ENCODE data around the gene GRIK2. TPM values are rescaled to one million over a fixed set of nuclear protein-coding genes. Genes with fewer than 3 reads are reported as not detected.

The GRIK2 gene
- total RNA-seq, 1 donor from 2014 or later, result 2.8 TPM

GRCh38 chr6:101386982-101387381, 6.5 kb upstream of the GRIK2 start:
- H3K4me3 Mint-ChIP-seq (ENCODE audit: unreplicated experiment), result no peak overlapping the region
- no peaks in the 10 kb centered on the region for H3K9me3 Mint-ChIP-seq (ENCODE audit: unreplicated experiment)
- peak; percentile 11 for DNase-seq (ENCODE audit: low spot score)
- H3K27ac Mint-ChIP-seq (ENCODE audit: unreplicated experiment), result no peak overlapping the region
- peak; percentile 44 for TF ChIP-seq CTCF (IDR thresholded peaks at IDR 0.05; ENCODE audit: unreplicated experiment)
- H3K27me3 Mint-ChIP-seq (ENCODE audit: unreplicated experiment), result peaks cover 6% of the 10 kb centered on the region
- peaks cover 4% of the 10 kb centered on the region for H3K4me1 Mint-ChIP-seq (ENCODE audit: unreplicated experiment)
- H3K36me3 Mint-ChIP-seq (ENCODE audit: low read depth, unreplicated experiment), result no peaks in the 10 kb centered on the region

DNA sequence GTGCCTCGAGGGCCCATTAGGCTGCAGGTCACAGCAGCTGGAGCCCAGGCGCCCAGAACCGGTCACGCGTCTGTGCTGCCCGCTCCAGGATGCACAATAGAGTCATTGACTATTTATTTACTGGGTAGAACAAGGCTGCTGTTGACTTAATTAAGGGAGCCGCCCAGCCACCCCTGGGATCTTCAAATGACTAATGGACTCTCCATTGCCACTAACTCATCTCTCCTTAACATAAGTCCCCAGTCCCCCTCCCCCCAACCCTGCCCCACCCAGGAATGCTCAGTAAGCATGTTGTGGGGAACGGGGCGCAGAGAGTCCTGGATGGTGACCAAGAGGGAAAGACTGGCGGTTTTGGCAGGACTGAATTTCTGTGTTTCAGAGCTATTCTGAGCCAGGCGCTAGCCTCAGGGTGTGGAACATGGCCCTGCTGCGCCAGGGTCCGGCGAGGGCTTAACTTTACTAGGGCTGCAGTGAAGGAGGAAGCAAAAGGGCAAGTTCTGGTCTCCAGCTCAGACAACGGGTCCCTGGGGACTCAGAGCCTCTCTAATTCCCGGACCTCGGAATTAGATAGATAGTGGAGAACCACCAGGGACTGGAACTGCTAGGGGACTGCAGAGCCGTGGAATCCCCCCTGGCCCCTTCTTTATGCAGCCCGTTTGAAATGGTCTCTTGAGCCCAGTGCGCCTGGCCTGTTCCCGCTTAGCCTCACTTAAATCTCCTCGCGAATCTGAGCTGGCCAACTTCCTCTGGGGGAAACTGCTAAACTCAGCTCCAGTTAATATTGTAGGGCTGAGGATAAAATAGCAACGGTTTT, 1.5 kb upstream of the GRIK2 start:
- Mint-ChIP-seq H3K36me3 (ENCODE audit: low read depth, unreplicated experiment) (no peaks in the 10 kb centered on the region), H3K27me3 (ENCODE audit: unreplicated experiment) (peaks cover 12% of the 10 kb centered on the region), H3K4me1 (ENCODE audit: unreplicated experiment) (peaks cover 14% of the 10 kb centered on the region), H3K9me3 (ENCODE audit: unreplicated experiment) (no peaks in the 10 kb centered on the region), H3K4me3 (ENCODE audit: unreplicated experiment) (peak overlapping the region; percentile 87), H3K27ac (ENCODE audit: unreplicated experiment) (no peak overlapping the region)
- TF ChIP-seq CTCF (IDR thresholded peaks at IDR 0.05; ENCODE audit: unreplicated experiment), result no peak
- peak; percentile 5 for DNase-seq (ENCODE audit: low spot score)

DNA sequence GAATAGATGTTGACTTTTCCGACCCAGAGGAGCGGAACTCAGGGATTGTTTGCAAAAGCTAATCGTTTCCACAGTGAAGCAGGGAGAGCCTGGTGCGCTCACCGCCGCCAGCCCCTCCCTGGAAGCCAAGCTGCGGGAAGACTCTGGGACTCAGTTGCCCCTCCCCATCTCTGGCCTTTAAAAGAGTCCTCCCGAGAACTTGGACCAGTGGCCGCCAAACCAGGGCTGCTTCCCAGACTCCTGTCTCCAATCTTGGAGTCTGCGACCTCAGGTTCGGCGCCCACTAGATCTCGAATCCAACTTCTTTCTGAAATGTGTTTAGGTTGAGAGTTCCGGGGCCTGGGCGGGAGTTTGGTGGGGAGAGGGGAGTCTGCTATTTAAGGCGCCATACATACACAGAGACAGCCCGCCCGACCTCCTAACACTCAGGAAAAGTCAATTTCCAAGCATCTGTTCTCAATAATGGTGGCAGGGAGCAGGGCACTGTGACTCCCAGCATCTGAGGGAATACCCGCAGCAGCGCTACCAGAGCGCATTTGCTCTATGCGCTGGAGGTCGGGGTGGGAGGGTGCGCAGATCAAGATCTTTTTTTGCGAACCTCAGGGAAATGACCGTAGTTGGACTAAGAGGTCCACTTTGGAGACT, 800 bp upstream of the GRIK2 start:
- H3K36me3 Mint-ChIP-seq (ENCODE audit: low read depth, unreplicated experiment), result no peaks in the 10 kb centered on the region
- no peak for TF ChIP-seq CTCF (IDR thresholded peaks at IDR 0.05; ENCODE audit: unreplicated experiment)
- H3K27me3 Mint-ChIP-seq (ENCODE audit: unreplicated experiment), result peaks cover 12% of the 10 kb centered on the region
- DNase-seq (ENCODE audit: low spot score), result peak; percentile 13
- H3K4me3 Mint-ChIP-seq (ENCODE audit: unreplicated experiment), result peak overlapping the region; percentile 87
- H3K9me3 Mint-ChIP-seq (ENCODE audit: unreplicated experiment), result no peaks in the 10 kb centered on the region
- H3K4me1 Mint-ChIP-seq (ENCODE audit: unreplicated experiment), result peaks cover 14% of the 10 kb centered on the region
- H3K27ac Mint-ChIP-seq (ENCODE audit: unreplicated experiment), result no peak overlapping the region

GRCh38 chr6:101393829-101394251, 332 bp downstream of the GRIK2 start:
- no peak overlapping the region for H3K27ac Mint-ChIP-seq (ENCODE audit: unreplicated experiment)
- TF ChIP-seq CTCF (IDR thresholded peaks at IDR 0.05; ENCODE audit: unreplicated experiment), result no peak
- H3K27me3 Mint-ChIP-seq (ENCODE audit: unreplicated experiment), result peaks cover 14% of the 10 kb centered on the region
- H3K4me3 Mint-ChIP-seq (ENCODE audit: unreplicated experiment), result peak overlapping the region; percentile 86
- no peaks in the 10 kb centered on the region for H3K36me3 Mint-ChIP-seq (ENCODE audit: low read depth, unreplicated experiment)
- no peaks in the 10 kb centered on the region for H3K9me3 Mint-ChIP-seq (ENCODE audit: unreplicated experiment)
- peaks cover 14% of the 10 kb centered on the region for H3K4me1 Mint-ChIP-seq (ENCODE audit: unreplicated experiment)
- DNase-seq (ENCODE audit: low spot score), result peak; percentile 26

GRCh38 chr6:101394936-101395335, 1.4 kb downstream of the GRIK2 start:
- no peaks in the 10 kb centered on the region for H3K36me3 Mint-ChIP-seq (ENCODE audit: low read depth, unreplicated experiment)
- peaks cover 22% of the 10 kb centered on the region for H3K4me1 Mint-ChIP-seq (ENCODE audit: unreplicated experiment)
- no peak for TF ChIP-seq CTCF (IDR thresholded peaks at IDR 0.05; ENCODE audit: unreplicated experiment)
- no peak overlapping the region for H3K27ac Mint-ChIP-seq (ENCODE audit: unreplicated experiment)
- no peaks in the 10 kb centered on the region for H3K9me3 Mint-ChIP-seq (ENCODE audit: unreplicated experiment)
- DNase-seq (ENCODE audit: low spot score), result no peak
- H3K4me3 Mint-ChIP-seq (ENCODE audit: unreplicated experiment), result no peak overlapping the region
- peaks cover 14% of the 10 kb centered on the region for H3K27me3 Mint-ChIP-seq (ENCODE audit: unreplicated experiment)

Measured in endothelial cell (in vitro differentiated cells).